ENCODE results near the gene COPB1.

DNA sequence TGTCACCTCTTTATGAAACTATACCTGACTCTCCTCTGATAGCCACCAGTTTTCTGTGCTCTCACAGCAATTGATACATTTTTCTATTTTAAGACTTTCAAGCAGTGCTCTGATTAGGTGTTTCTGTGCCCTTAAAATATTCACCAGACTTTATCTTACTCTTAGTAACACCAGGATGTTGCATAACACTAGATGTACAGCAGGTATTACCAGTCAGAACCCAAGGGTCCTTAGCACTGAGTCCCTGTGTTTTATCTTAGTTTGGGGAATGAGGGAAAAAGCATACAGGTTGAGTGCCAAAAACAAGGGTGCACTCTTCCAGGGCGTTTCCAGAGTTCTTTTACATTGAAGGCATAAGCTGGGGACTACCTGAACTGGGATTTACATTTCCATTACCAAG lies 51.4 kb downstream of the COPB1 start:
- TF ChIP-seq, protein P1, sequence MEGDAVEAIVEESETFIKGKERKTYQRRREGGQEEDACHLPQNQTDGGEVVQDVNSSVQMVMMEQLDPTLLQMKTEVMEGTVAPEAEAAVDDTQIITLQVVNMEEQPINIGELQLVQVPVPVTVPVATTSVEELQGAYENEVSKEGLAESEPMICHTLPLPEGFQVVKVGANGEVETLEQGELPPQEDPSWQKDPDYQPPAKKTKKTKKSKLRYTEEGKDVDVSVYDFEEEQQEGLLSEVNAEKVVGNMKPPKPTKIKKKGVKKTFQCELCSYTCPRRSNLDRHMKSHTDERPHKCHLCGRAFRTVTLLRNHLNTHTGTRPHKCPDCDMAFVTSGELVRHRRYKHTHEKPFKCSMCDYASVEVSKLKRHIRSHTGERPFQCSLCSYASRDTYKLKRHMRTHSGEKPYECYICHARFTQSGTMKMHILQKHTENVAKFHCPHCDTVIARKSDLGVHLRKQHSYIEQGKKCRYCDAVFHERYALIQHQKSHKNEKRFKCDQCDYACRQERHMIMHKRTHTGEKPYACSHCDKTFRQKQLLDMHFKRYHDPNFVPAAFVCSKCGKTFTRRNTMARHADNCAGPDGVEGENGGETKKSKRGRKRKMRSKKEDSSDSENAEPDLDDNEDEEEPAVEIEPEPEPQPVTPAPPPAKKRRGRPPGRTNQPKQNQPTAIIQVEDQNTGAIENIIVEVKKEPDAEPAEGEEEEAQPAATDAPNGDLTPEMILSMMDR (IDR thresholded peaks at IDR 0.05), result no peak
- no peak for TF ChIP-seq POLR2A (IDR thresholded peaks at IDR 0.05)
- TF ChIP-seq EP300 (IDR thresholded peaks at IDR 0.05), result no peak
